Smooth muscle cell (in vitro differentiated cells): ENCODE measurements around the gene PARD3B. TPM values are rescaled to one million over a fixed set of nuclear protein-coding genes. Genes with fewer than 3 reads are reported as not detected.

Experiments
- DNase-seq: peaks from one replicate; lab custom pipeline; 2025; ENCODE audit not compliant: unreplicated experiment; lab: John Stamatoyannopoulos, UW
- H2AFZ ChIP-seq: fragments of 200-600 bp; sonication (generic); 2 replicates; pipeline ENCODE4 v1.6.0; 2016; ENCODE audit warnings: antibody characterized with exemption, low read depth, mild to moderate bottlenecking
- H3F3A ChIP-seq: fragments of 200-600 bp; sonication (generic); 2 replicates; pipeline ENCODE4 v1.6.0; 2017; ENCODE audit warnings: antibody characterized with exemption, low read depth
- H3K27ac ChIP-seq: fragments of 200-600 bp; sonication (generic); 2 replicates; pipeline ENCODE4 v1.5.1; 2016; ENCODE audit warnings: low read depth, mild to moderate bottlenecking
- H3K27me3 ChIP-seq: fragments of 200-600 bp; sonication (generic); 2 replicates; pipeline ENCODE4 v1.6.1; 2016; ENCODE audit warnings: low read depth, mild to moderate bottlenecking
- H3K36me3 ChIP-seq: fragments of 200-600 bp; sonication (generic); 2 replicates; pipeline ENCODE4 v1.5.1; 2016; ENCODE audit warnings: low read depth
- H3K4me1 ChIP-seq: fragments of 200-600 bp; sonication (generic); 2 replicates; pipeline ENCODE4 v1.5.1; 2016; ENCODE audit warnings: low read depth
- H3K4me2 ChIP-seq: fragments of 200-600 bp; sonication (generic); 2 replicates; pipeline ENCODE4 v1.6.0; 2016; ENCODE audit warnings: mild to moderate bottlenecking
- H3K4me3 ChIP-seq: fragments of 200-600 bp; sonication (generic); 2 replicates; pipeline ENCODE4 v1.5.1; 2016; ENCODE audit warnings: mild to moderate bottlenecking
- H3K79me2 ChIP-seq: fragments of 200-600 bp; sonication (generic); 2 replicates; pipeline ENCODE4 v1.6.0; 2016; ENCODE audit warnings: low read depth, mild to moderate bottlenecking
- H3K9ac ChIP-seq: fragments of 200-600 bp; sonication (generic); 2 replicates; pipeline ENCODE4 v1.6.0; 2016; ENCODE audit warnings: low read depth
- H3K9me3 ChIP-seq: fragments of 200-600 bp; sonication (generic); replicated peaks from 2 replicates; pipeline ENCODE4 v1.5.1; 2016; ENCODE audit warnings: low read depth
- H4K20me1 ChIP-seq: fragments of 200-600 bp; sonication (generic); 2 replicates; pipeline ENCODE4 v1.6.0; 2016; ENCODE audit warnings: low read depth
- CTCF ChIP-seq: fragments of 200-600 bp; sonication (generic); IDR thresholded peaks from 2 replicates; pipeline ENCODE4 v1.5.1; 2017; ENCODE audit warnings: borderline replicate concordance, mild to moderate bottlenecking, antibody characterized with exemption; ENCODE audit not compliant: insufficient read depth, poor library complexity, severe bottlenecking
- WGBS: methylation state at CpG from one replicate; pipeline ENCODE4 v1.1.7; 2016; ENCODE audit warnings: low lambda C conversion rate; 5-methylcytosine and 5-hydroxymethylcytosine counted together
- polyA plus RNA-seq: library from polyadenylated mRNA; unstranded; fragments of >200 nt; fragmentation: Nextera tagmentation; extraction: Ambion mirVana; gene quantifications from 2 replicates; pipeline ENCODE4 v1.2.1, GENCODE V29; 2016
- total RNA-seq: library from RNA; depleted of rRNA; stranded (reverse); fragments of >200 nt; gene quantifications from 2 replicates; pipeline ENCODE4 v1.2.3, GENCODE V29; 2014

PARD3B gene
- total and polyA plus RNA-seq, 2 experiments from 2014 or later, result 3.3 to 12.2 TPM

- no peak for TF ChIP-seq CTCF
- H3K79me2 ChIP-seq, result no peaks in the 10 kb centered on the region
- no peak overlapping the region for H2AFZ ChIP-seq
- no peaks in the 10 kb centered on the region for H4K20me1 ChIP-seq
- no peaks in the 10 kb centered on the region for H3K4me1 ChIP-seq
- H3K4me3 ChIP-seq, result no peak overlapping the region
- H3K27me3 ChIP-seq, result no peaks in the 10 kb centered on the region
- H3K9ac ChIP-seq, result no peak overlapping the region
- no peak overlapping the region for H3K27ac ChIP-seq
- no peaks in the 10 kb centered on the region for H3K9me3 ChIP-seq
- no peaks in the 10 kb centered on the region for H3K36me3 ChIP-seq
- no peak for DNase-seq
- 89% methylated on average over 3 of the region's 3 CpGs for WGBS
- no peaks in the 10 kb centered on the region for H3F3A ChIP-seq
- H3K4me2 ChIP-seq, result no peak overlapping the region
These were observed 953.7 kb downstream of the PARD3B start for GRCh38 chr2:205499006-205499405.

- Histone ChIP-seq H3K27me3 (no peaks in the 10 kb centered on the region), H3K9me3 (no peaks in the 10 kb centered on the region), H3K9ac (no peak overlapping the region), H4K20me1 (no peaks in the 10 kb centered on the region), H3K4me2 (no peak overlapping the region), H3K79me2 (no peaks in the 10 kb centered on the region), H3K4me1 (no peaks in the 10 kb centered on the region), H3K27ac (no peak overlapping the region), H3K36me3 (no peaks in the 10 kb centered on the region), H3K4me3 (no peak overlapping the region), H3F3A (no peaks in the 10 kb centered on the region), H2AFZ (no peak overlapping the region)
- WGBS, result 94% methylated on average over 4 of the region's 4 CpGs
- no peak for TF ChIP-seq CTCF
- DNase-seq, result no peak
These were observed 954.8 kb downstream of the PARD3B start for GRCh38 chr2:205500065-205500464.

GRCh38 chr2:205500951-205501350 lies 955.7 kb downstream of the PARD3B start:
- Histone ChIP-seq H3F3A (no peaks in the 10 kb centered on the region), H3K9ac (no peak overlapping the region), H3K9me3 (no peaks in the 10 kb centered on the region), H3K4me2 (no peak overlapping the region), H4K20me1 (no peaks in the 10 kb centered on the region), H3K79me2 (no peaks in the 10 kb centered on the region), H3K27ac (no peak overlapping the region), H3K4me1 (no peaks in the 10 kb centered on the region), H3K4me3 (no peak overlapping the region), H2AFZ (no peak overlapping the region), H3K36me3 (no peaks in the 10 kb centered on the region), H3K27me3 (no peaks in the 10 kb centered on the region)
- TF ChIP-seq CTCF, result no peak
- WGBS, result 94% methylated on average over 6 of the region's 6 CpGs
- DNase-seq, result no peak

GRCh38 chr2:205501826-205502225 lies 956.6 kb downstream of the PARD3B start:
- no peak overlapping the region for H3K4me3 ChIP-seq
- H3K79me2 ChIP-seq, result no peaks in the 10 kb centered on the region
- no peak overlapping the region for H3K4me2 ChIP-seq
- H3F3A ChIP-seq, result no peaks in the 10 kb centered on the region
- no peak for DNase-seq
- no peak overlapping the region for H3K27ac ChIP-seq
- H2AFZ ChIP-seq, result no peak overlapping the region
- WGBS, result 68% methylated on average over 7 of the region's 7 CpGs
- H3K9ac ChIP-seq, result no peak overlapping the region
- H3K36me3 ChIP-seq, result no peaks in the 10 kb centered on the region
- H3K4me1 ChIP-seq, result no peaks in the 10 kb centered on the region
- H4K20me1 ChIP-seq, result no peaks in the 10 kb centered on the region
- H3K27me3 ChIP-seq, result no peaks in the 10 kb centered on the region
- TF ChIP-seq CTCF, result no peak
- H3K9me3 ChIP-seq, result no peaks in the 10 kb centered on the region
